HG02642 (cell line): ENCODE results near the gene PLPP3.

Experiments used
- ATAC-seq: cut with Tn5 transposase; IDR thresholded peaks from one replicate; pipeline ENCODE4 v1.9.1; 2021; ENCODE audit warnings: mild to moderate bottlenecking; ENCODE audit not compliant: unreplicated experiment, poor library complexity

Gene PLPP3

GRCh38 chr1:56446531-56447098, 132.7 kb downstream of the PLPP3 start:
- no peak for ATAC-seq

DNA sequence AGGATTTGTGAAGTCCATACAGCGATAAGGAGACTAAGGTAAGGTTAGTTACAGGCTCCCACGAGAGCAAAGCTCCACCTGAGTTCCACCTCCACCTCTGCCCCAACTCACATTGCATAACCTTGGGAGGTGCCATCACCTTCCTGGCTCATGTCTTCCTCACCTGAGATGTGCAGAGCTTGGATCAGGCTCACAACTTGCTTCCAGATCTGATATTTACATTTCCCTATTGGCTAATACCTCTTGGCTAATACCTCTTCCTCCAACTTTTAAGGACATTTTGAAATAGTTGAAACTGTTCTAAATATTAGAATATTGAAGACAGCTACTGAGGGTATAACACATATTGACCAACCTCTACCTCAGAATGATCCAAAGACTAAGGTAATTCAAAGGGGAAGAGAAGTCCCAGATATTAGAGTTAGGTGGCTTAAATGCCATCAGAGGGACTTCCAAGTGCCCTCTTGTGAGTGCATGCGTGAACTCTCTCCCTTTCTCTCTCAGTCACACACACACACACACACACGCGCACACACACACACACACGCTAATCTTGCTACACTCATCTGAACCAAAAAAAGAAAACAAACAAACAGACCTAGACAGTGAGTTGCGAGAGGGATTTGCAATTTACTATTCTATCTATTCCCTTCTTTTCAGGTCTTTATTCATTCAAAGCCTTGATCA, 134.3 kb downstream of the PLPP3 start:
- no peak for ATAC-seq
